ENCODE data around the gene GPR132. TPM values are rescaled to one million over a fixed set of nuclear protein-coding genes. Genes with fewer than 3 reads are reported as not detected.

Gene GPR132
- total RNA-seq, 1 experiment from 2014 or later = 0.10 TPM

DNA sequence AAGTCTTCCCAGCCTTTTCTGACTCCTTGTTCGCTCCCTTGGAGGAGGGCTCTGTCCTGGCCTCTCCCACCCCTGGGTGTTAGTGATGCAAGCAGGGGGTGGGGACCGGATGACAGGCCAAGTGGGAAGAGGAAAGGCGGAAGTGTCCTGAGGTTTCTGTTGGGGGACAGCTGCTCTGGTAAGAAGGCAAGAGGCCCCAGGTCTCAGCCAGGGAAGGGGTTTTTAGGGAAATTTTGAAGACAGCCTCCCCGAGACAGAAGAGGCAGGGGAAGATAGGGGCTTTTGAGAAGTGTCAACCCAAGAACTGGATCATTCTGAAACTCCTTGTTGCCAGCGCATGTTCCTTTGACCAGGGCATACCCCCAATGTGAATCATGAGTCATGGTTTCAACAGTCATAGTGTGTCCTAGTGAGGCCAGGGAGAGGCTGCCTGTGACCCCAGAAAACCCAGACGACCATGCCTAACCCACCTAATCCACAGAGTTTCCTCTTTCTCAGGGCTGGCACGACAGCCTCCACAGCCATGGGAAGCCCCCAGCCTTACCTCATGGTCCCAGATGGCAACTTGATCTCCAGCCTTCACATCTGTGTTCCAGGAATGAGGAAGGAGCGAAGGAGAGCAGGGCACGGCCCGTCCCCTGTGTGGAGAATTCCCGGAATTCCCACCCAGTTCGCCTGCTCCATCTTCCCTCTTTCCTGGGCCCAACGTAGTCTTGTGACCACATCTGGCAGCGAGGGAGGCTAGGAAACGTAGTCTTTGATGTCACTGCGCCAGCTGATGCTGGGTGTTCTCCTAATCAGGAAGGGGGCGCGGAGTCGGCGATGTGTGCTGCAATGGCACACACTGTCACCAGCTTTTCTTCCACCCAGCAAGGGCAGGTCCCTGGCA, 4.9 kb upstream of the GPR132 start:
- Histone ChIP-seq H3K27me3 (ENCODE audit: insufficient read depth, low read length) (no peaks in the 10 kb centered on the region), H2AFZ (ENCODE audit: low read depth, low read length, poor library complexity, severe bottlenecking) (no peak overlapping the region), H3K4me2 (ENCODE audit: low read length) (peak overlapping the region; percentile 28), H3K36me3 (ENCODE audit: control insufficient read depth in 1 of 2, insufficient read depth in 2 of 2, low read length in 2 of 2) (no peaks in the 10 kb centered on the region), H3K4me1 (ENCODE audit: control insufficient read depth in 1 of 2, insufficient read depth in 2 of 2, low read length in 2 of 2) (peaks cover 0 to 31% of the 10 kb centered on the region in 2 experiments; a peak in 3 of 4 replicates), H3K79me2 (ENCODE audit: insufficient read depth, low read length) (no peaks in the 10 kb centered on the region), H3K9ac (ENCODE audit: low read length) (no peak overlapping the region), H3K9me2 (ENCODE audit: insufficient read depth) (no peaks in the 10 kb centered on the region), H3K27ac (ENCODE audit: low read depth, low read length) (no peak overlapping the region), H4K20me1 (ENCODE audit: insufficient read depth) (no peaks in the 10 kb centered on the region), H3K9me3 (ENCODE audit: control insufficient read depth in 1 of 2, insufficient read depth in 1 of 2, low read depth in 1 of 2, low read length in 2 of 2) (no peaks in the 10 kb centered on the region), H3K4me3 (replicated peaks in 1 of 2; ENCODE audit: low read depth in 1 of 2, low read length in 2 of 2) (no peak overlapping the region)
- no TSS peak for BruUV-seq (replicated peaks)
- ChIA-PET POLR2A (no interaction called here), RAD21 (ENCODE audit: low non-redundant PET in 1 of 2, low total read pairs in 2 of 2, uncharacterized antibody in 2 of 2, unreplicated experiment in 2 of 2) (no interaction called here), CTCF (interaction anchor here (1.0 kb wide), 1 partner anchor 16 kb away, joined by 4 read pairs; no protein-coding TSS in a partner anchor)
- no peak for TF ChIP-seq RAD21 (IDR thresholded peaks at IDR 0.05; ENCODE audit: low read depth)
- no peak for TF ChIP-seq CEBPB (IDR thresholded peaks at IDR 0.05; ENCODE audit: low read depth)
- TF ChIP-seq ZFX (IDR thresholded peaks at IDR 0.05) = no peak
- no peak for TF ChIP-seq CBX3 (IDR thresholded peaks at IDR 0.05; ENCODE audit: low read depth)
- TF ChIP-seq POLR2AphosphoS5 (IDR thresholded peaks at IDR 0.05; ENCODE audit: low read depth, low read length) = no peak
- TF ChIP-seq EZH2phosphoT487 (IDR thresholded peaks at IDR 0.05; ENCODE audit: borderline replicate concordance) = no peak
- TF ChIP-seq, protein P1, sequence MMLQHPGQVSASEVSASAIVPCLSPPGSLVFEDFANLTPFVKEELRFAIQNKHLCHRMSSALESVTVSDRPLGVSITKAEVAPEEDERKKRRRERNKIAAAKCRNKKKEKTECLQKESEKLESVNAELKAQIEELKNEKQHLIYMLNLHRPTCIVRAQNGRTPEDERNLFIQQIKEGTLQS (IDR thresholded peaks at IDR 0.05) = no peak
- no peak for TF ChIP-seq FOSL1 (IDR thresholded peaks at IDR 0.05; ENCODE audit: low read depth)
- TF ChIP-seq, protein P2, sequence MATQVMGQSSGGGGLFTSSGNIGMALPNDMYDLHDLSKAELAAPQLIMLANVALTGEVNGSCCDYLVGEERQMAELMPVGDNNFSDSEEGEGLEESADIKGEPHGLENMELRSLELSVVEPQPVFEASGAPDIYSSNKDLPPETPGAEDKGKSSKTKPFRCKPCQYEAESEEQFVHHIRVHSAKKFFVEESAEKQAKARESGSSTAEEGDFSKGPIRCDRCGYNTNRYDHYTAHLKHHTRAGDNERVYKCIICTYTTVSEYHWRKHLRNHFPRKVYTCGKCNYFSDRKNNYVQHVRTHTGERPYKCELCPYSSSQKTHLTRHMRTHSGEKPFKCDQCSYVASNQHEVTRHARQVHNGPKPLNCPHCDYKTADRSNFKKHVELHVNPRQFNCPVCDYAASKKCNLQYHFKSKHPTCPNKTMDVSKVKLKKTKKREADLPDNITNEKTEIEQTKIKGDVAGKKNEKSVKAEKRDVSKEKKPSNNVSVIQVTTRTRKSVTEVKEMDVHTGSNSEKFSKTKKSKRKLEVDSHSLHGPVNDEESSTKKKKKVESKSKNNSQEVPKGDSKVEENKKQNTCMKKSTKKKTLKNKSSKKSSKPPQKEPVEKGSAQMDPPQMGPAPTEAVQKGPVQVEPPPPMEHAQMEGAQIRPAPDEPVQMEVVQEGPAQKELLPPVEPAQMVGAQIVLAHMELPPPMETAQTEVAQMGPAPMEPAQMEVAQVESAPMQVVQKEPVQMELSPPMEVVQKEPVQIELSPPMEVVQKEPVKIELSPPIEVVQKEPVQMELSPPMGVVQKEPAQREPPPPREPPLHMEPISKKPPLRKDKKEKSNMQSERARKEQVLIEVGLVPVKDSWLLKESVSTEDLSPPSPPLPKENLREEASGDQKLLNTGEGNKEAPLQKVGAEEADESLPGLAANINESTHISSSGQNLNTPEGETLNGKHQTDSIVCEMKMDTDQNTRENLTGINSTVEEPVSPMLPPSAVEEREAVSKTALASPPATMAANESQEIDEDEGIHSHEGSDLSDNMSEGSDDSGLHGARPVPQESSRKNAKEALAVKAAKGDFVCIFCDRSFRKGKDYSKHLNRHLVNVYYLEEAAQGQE (IDR thresholded peaks at IDR 0.05; ENCODE audit: low read depth) = no peak
- TF ChIP-seq EZH2 (IDR thresholded peaks at IDR 0.05) = no peak
- TF ChIP-seq EGR1 (IDR thresholded peaks at IDR 0.05; ENCODE audit: low read depth) = no peak
- no peak for TF ChIP-seq TCF7L2 (IDR thresholded peaks at IDR 0.05; ENCODE audit: borderline replicate concordance, extremely low read depth, insufficient read depth, insufficient read length)
- TF ChIP-seq SRF (IDR thresholded peaks at IDR 0.05; ENCODE audit: low read depth) = no peak
- intact Hi-C loops (cut with micrococcal nuclease) = no loop called here
- DNase-seq (ENCODE audit: low read depth, low spot score) = no peak
- no peak for ATAC-seq
